GM19240 (cell line): ENCODE data around the gene ETS1.

Experiments
- DNase-seq: peaks from one replicate; pipeline ENCODE4 v3.0.0; 2011; ENCODE audit warnings: low spot score; ENCODE audit not compliant: insufficient read length

The ETS1 gene

DNA sequence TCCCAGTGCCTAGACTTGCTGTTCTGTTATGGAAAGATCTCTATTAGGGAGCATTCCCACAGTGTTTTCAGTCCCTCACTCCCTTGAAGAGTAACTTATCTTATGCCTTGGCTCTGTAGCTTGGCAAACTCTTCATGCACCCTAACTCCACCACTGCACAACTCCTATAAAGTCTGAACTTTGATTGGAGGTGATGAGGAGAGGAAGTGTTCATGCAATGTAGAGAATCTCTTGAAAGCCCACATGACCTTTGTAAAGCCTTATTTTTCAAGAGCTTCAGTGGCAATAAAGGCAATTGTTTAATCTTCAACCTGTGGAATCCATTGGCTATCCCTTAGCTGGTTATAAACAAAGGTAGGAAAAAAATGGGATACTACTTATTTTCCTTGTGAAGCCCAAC is 176.2 kb downstream of the ETS1 start:
- no peak for DNase-seq

DNA sequence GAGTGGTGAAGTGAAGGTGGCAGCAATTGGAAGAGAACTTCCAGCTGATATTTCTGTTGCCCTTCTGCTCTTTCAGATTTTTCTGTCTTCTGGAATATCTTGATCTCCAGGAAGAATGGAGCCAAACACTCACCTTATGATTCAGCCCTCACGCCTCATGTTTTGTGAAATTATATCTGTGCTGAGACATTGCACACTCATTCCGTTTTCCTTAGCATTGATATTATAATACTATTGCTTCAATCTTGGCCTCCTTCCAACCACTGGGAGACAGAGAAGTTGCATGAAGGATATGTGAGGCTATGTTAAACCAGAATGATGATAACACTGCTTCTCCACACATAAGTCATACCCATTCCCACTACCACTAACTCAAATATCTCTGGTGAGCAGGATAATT is 177.9 kb downstream of the ETS1 start:
- DNase-seq = no peak
